Stimulated activated CD8-positive, alpha-beta memory T cell treated with anti-CD3 and anti-CD28 coated beads, Interleukin-7, amount 100 ng/mL, for 24 hours (primary cell): ENCODE data around the gene DMD.

Source experiments
- DNase-seq: peaks from one replicate; pipeline ENCODE4 v3.0.0-alpha.2; 2020; ENCODE audit warnings: low read depth

DMD gene

GRCh38 chrX:31854716-31855115, 1356.6 kb downstream of the DMD start:
- DNase-seq = no peak

DNA sequence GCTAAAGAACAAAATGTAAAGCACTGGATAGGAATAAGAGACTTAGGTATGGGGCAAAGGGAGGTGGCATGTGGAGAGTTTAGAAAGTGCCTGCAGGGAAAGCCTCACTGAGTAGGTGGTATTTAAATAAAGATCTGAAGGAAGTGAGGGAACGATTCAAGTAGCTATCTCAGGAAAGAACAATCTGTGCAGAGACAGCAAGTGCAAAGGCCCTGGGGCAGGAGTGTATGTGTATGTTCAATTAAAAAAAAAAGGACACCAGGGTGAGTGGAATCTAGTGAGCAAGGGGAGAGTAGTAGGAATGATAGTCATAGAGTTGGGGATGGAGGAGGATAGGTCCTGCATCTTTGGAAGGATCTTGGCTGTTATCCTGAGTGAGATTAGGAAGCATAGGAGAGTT, 1359.6 kb downstream of the DMD start:
- no peak for DNase-seq

DNA sequence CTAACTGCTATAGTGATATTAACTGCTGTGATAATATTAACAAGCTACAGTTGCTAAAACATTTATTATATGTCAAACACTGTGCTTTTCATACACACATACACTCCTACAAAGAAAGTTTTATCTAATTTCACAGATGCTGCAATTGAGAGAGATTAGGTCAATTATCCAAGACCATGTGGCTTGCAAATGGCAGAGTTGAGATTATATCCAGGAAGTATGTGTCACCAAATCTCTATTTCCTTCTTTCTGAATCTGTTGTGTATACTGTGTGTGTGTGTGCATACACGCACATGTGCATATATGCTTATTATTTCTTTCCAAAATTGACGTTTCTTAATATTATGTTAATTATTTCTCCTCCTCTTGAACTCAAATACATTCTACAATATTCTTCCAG, 1363.6 kb downstream of the DMD start:
- DNase-seq = no peak

DNA sequence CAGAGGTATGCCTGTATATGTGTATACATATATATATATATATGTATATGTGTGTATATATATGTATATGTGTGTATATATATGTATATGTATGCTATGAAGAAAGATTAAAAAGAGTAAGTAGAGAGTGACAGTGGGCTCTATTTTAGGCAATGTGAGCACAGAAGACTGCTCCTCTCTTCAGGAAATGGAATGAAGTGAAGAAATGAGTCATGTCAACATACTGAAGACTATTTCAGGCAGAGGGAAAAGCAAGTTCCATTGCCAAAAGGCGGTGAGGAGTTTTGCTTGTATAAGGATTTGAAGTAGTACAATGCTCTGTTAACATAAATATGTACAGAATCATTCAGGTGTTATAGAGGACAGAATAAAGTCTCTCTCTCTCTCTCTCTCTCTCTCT, 1366.3 kb downstream of the DMD start:
- DNase-seq = no peak

DNA sequence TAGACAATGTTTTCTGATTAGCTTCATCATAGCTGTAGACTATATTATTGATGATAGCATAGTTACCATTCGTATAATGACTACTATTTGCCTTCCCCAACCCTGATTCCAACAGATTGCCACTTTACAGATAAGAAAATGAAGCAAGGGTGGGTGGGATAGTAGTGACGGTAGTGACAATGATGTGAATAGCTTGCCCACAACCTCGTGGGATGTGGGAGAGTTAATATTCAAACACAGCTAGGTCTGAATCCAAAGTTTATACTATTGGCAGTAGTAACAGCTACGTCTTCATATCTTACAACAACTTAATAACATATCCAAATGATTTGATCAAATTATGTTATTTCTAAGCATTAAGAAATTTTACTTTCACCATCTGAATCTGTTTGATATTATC, 1372.7 kb downstream of the DMD start:
- DNase-seq = no peak

GRCh38 chrX:31837445-31838049, 1373.8 kb downstream of the DMD start:
- DNase-seq = no peak

- no peak for DNase-seq
These were observed 1374.9 kb downstream of the DMD start for GRCh38 chrX:31836479-31836878.

DNA sequence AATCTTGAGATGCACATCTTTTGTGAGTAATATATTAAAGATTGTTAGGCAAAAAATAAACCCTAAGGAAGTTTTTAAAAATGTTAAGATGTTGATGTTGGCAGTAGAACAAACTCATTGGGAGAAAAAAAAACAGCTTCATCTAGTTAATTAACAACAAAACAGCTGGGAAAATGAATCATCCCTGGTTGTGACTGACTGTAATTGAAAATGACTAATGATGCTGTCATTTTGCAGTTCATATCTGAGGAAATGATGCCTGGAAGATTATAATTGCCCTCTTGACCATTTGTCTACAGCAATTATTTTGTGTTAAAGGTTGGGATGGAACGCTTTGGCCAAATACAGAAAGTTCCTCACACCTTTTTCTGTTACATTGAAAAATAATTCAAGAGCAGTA, 1379.1 kb downstream of the DMD start:
- DNase-seq = no peak

DNA sequence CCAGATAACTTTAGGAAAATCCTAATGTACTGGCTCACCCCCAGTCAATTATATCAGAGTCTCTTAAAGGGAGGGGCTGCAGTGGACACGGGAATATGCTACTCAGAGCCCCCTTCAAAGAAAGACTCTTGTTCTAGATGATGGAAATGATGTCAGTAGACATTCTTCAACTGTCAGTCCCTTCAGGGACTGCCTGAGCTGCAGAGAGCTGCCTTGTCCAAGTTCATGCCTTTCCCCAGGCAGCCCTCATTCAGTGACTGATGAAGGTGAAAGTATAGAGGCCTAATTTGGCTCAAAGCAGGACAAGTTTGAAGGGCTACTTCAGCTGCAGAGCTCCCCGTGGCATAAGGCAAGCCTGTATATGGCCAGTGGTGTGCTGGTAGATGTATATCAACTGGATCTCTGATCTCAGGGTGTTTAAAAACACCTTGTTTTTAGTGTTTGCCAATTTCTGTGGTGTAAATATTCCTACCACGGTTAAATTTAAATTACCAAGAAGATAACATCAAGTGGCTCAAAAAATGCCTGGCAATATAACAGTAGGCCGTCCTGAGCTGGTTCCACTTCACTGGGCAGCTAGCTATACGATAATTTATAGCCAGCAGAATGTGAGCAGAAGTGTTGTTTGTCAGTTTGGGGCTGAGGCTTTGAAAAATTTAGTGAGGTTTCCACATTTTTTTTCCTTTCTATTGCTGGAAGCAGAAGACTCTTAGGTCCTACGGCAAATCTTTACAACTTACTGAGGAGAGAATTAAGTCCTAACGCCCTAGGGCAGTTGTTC, 1390.7 kb downstream of the DMD start:
- no peak for DNase-seq

GRCh38 chrX:31819455-31819854, 1391.9 kb downstream of the DMD start:
- no peak for DNase-seq

GRCh38 chrX:31811106-31811505, 1400.2 kb downstream of the DMD start:
- no peak for DNase-seq

GRCh38 chrX:31808357-31808756, 1403.0 kb downstream of the DMD start:
- no peak for DNase-seq

- no peak for DNase-seq
These were observed 1404.2 kb downstream of the DMD start for GRCh38 chrX:31807165-31807564.

- DNase-seq = no peak
These were observed 1405.6 kb downstream of the DMD start for GRCh38 chrX:31805781-31806180.

DNA sequence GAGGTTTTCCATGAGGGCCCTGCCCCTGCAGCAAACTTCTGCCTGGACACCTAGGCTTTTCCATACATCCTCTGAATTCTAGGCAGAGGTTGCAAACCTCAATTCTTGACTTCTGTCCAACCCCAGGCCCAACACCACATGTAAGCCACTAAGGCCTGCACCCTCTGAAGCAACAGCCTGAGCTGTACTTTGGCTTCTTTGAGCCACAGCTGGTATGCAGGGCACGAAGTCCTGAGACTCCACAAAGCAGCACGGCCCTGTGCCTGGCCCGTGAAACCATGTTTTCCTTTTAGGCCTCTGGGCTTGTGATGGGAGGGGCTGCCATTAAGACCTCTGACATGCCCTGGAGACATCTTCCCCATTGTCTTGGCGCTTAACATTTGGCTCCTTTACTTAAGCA, 1411.1 kb downstream of the DMD start:
- no peak for DNase-seq

DNA sequence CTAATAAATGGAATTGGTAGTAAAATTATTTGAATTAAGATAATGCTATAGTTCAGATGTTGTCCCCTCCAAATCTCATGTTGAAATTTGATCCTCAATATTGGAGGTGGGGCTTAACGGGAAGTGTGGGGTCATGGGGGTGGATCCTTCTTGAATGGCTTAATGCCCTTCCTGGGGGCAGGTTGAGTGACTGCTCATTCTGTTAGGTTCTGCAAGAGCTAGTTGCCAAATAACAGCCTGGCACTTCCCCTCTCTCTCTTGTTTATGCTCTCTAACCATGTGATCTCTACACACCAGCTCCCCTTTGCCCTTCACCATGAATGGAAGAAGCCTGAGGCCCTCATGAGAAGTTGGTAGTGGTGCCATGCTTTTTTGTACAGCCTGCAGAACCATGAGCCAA, 1414.7 kb downstream of the DMD start:
- DNase-seq = no peak

GRCh38 chrX:31747411-31747810, 1463.9 kb downstream of the DMD start:
- DNase-seq = no peak

DNA sequence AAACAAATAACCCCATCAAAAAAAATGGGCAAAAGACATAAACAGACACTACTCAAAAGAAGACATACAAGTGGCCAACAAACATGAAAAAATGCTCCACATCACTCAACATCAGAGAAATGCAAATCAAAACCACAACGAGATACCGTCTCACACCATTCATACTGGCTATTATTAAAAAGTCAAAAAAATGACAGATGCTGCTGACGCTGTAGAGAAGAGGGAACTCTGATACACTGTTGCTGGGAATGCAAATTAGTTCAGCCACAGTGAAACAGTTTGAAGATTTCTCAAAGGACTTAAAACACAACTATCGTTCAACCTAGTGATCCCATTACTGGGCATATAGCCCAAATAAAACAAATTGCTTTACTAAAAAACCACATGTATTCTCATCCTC, 1468.3 kb downstream of the DMD start:
- no peak for DNase-seq

- DNase-seq = no peak
These were observed 1493.9 kb downstream of the DMD start for GRCh38 chrX:31717474-31717873.

DNA sequence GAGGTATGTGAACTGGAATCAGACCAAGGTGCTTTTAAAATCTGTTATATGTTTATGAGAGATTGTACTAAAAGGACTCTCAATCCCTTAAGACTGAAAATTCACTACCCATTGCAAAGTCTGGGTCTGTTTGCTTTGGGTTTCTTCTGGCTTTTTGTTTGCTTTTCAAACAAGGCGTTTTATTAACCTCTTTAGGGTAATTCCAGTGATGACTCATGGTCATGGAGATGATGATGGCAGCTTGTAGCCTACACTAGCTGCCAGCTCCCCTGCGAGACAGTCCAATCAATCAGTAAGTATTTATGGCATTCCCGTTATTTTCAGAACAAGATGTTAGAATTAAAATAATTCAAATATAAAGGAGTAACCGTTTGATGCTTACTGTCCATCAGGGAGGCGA, 1495.7 kb downstream of the DMD start:
- no peak for DNase-seq

DNA sequence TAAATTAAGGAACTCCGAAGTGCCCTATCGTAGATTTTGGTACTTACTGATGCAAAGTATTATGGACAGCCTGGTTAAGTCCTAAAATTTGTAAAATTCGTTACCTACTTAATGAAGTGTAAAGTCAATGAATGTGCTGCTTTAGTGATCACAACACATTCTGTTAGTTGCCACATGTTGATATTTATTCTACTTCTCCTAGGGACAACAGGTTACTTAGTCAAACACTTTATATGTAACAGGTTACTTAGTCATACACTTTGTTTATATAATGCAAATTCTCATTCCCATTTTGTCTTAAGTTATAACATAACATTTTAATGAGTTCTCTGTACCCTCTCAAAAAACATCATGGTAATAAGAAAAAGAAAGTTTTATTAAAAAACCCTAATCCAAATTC, 1496.6 kb downstream of the DMD start:
- no peak for DNase-seq

DNA sequence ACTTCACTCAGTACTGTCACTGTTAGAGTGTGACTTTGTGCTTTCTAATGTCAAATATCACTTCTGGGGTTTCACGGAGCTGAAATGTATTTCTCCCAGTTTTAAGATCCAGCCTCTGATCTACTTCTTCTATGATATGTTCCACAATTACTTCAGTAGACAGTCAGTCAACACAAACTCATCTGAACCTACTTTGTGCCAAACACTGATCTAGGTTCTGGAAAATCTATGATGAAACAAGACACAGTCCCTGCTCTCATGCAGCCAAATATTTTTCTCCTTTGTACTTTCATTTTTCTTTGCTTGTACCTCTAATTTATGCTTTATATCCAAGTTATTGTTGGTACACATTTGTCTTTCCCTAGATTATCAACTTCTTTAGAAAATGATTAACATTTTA, 1498.2 kb downstream of the DMD start:
- no peak for DNase-seq

- DNase-seq = no peak
These were observed 1500.2 kb downstream of the DMD start for GRCh38 chrX:31711166-31711565.

DNA sequence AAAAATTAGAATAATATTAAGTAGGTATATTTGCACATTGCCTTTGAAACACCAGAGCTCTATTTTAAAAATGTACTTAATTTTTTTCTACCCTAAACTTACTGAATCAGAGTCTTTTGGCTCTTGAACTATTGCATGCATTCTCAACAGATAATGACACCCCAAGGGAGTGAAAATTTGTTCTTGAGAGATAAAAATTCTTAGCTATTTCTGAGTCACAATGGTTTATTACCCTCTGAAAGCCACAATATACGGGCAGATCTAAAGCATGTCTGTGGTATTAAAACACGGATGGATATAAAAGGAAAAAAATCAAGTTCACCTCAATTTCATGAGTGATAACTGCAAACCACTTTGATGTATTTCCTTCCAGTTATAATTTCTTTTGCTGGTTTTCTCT, 1503.2 kb downstream of the DMD start:
- DNase-seq = no peak
